Stimulated activated CD8-positive, alpha-beta memory T cell treated with anti-CD3 and anti-CD28 coated beads, Interleukin-2, amount 100 ng/mL, for 1 hour (primary cell): ENCODE data around the gene DIPK1A.

Experiments
- DNase-seq, 2 donors: peaks; one replicate each; pipeline ENCODE4 v3.0.0-alpha.2; 2020; ENCODE audit warnings: low read depth in 2 of 2

DIPK1A gene

DNA sequence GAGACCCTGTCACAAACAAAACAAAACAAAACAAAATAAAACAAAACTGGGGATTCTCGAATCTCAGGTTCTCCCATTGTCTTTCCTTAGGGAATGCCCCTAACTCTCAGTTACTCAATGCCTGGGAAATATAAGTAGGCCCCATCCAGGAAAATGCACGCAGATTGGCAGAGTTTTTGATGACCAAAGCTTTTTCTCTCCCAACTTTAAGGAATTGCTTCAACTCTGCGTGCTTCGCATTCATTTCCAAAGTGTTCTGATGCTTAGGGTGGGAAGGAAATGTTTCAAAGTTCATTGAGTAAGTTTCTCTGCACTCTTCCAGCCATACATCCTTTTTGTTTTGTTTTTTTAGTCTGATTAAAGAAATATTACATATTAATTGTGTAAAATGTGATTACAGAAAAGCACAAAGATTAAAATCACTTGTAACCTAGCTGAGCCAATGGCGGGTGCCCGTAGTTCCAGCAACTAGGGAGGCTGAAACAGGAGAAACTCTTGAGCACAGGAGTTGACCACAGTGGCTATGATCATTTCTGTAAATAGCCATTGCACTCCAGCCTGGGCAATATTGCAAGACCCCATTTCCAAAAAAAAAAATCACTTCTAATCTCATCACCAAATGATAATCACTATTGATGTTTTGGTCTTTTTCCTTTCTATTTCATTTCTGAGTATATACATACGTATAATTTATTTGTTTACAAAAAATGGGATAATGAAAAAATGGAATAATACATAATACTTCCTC, 157.9 kb downstream of the DIPK1A start:
- no peak for DNase-seq

DNA sequence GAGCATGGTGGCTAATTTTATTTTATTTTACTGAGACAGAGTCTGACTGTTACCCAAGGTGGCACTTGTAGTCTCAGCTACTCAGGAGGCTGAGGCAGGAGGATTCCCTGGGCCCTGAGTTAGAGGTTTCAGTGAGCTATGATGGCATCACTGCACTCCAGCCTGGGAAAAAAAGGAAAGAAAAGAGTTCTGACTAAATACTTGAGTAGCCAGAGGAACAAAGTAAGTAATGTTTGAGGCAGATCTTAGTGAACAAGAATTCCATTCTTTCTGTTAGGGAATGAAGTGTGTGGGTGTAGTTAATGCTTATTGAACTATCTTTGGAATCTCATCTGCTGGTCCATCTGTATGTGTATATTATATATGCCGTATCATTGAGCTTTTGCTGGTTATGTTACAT, 163.3 kb downstream of the DIPK1A start:
- DNase-seq = no peak

DNA sequence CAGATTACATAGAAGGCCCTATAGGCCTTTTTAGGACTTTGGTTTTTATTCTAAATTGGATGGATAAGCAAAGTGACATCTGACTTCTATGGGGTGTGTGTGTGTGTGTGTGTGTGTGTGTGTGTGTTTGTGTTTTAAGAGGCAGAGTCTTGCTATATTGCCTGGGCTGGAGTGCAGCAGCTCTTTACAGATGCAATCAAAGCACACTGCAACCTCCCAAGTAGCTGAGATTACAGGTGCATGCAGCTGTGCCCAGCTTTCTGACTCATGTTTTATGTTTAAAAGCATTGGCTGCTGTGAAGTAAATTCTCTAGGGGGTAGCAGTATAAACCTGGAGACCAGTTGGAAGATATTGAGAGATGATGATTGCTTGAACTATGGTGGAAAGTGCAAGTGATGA, 164.0 kb downstream of the DIPK1A start:
- no peak for DNase-seq

DNA sequence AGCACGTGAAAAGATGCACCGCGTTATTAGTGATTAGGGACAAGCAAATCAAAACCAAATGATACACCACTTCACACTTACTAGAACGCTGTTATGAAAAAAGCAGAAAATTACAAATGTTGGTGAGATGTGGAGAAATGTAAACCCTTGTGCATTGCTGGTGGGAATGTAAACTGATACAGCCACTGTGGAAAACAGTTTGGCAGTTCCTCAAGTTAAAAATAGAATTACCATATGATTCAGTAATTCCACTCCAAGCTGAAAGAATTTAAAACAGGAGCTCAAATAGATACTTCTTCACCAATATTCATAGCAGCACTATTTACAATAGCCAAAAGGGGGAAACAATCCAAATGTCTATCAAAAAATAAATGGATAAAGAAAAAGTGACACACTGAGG, 166.1 kb downstream of the DIPK1A start:
- no peak for DNase-seq

DNA sequence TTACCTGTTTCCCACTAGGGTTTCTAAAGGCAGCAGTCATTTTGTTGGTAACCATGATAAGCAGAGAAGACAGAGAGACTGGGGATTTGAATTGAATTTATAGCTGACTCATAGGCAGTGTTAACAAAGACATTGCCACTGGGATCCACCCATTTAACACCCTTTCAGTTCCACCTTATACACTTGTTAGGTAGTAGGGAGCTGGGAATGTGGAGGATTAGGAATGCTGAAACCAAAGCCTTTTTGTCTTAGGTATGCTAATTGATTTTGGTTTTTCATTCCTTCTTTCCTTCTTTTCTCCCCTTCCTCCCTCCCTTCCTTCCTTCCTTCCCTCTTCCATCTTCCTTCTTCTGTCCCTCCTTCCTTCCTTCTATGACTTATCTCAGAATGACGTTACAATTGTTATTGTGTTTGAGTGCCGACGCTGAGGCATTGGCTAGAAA, 168.9 kb downstream of the DIPK1A start:
- DNase-seq = no peak
